K562 (cell line): Measurements from ENCODE around the gene IL4R. TPM values are rescaled to one million over a fixed set of nuclear protein-coding genes. Genes with fewer than 3 reads are reported as not detected.

Experiments
- BACH1 ChIP-seq: fragments of 200-800 bp; sonication (Bioruptor generic); IDR thresholded peaks from 2 replicates; pipeline ENCODE4 v1.6.1; 2016; ENCODE audit warnings: missing genetic modification characterization, missing compliant biosample characterization
- FOXP1 ChIP-seq: sonication (generic); formaldehyde crosslinking; IDR thresholded peaks from 2 replicates; pipeline ENCODE4 v1.8.0; 2022; ENCODE audit warnings: mild to moderate bottlenecking, missing genetic modification reagents
- HNRNPLL ChIP-seq: fragments of 200-400 bp; formaldehyde crosslinking; IDR thresholded peaks from 2 replicates; pipeline ENCODE4 v1.6.1; 2017; ENCODE audit warnings: low read length, low read depth, mild to moderate bottlenecking; ENCODE audit not compliant: poor library complexity, severe bottlenecking
- MAFK ChIP-seq: IDR thresholded peaks from 2 replicates; pipeline ENCODE4 v1.6.1; 2011; ENCODE audit warnings: low read length, improper control_type of control experiment
- SFPQ ChIP-seq: fragments of 200-400 bp; formaldehyde crosslinking; IDR thresholded peaks from 2 replicates; pipeline ENCODE4 v1.6.1; 2017; ENCODE audit warnings: mild to moderate bottlenecking, low read depth, low read length, moderate library complexity
- TCF15 ChIP-seq: fragments of 250-450 bp; sonication (Bioruptor Pico); IDR thresholded peaks from 2 replicates; pipeline ENCODE4 v1.8.0; 2022; ENCODE audit warnings: moderate library complexity, mild to moderate bottlenecking, inconsistent platforms
- TOE1 ChIP-seq, 2 experiments: fragments of 450-650 bp in 1 of 2; sonication (generic) in 1 of 2; formaldehyde crosslinking in 1 of 2; IDR thresholded peaks; 2 replicates each; pipeline versions ENCODE4 v1.7.1 to v1.8.0; 2016 to 2022; ENCODE audit warnings: borderline replicate concordance in 2 of 2, mild to moderate bottlenecking in 2 of 2, antibody characterized with exemption in 1 of 2, inconsistent platforms in 1 of 2, low read depth in 1 of 2, missing genetic modification reagents in 1 of 2, moderate library complexity in 1 of 2
- ZNF318 ChIP-seq, 2 experiments: fragments of 450-650 bp; IDR thresholded peaks; 2 replicates each; pipeline ENCODE4 v1.6.1; 2016; ENCODE audit warnings: mild to moderate bottlenecking in 2 of 2, borderline replicate concordance in 1 of 2, low read depth in 1 of 2, moderate library complexity in 1 of 2
- polyA plus RNA-seq, 8 experiments: library from polyadenylated mRNA; depleted of rRNA in 4 of 8; stranded (reverse) in 5 of 8; unstranded in 3 of 8; fragments of >200 nt; fragmentation: Nextera tagmentation in 2 of 8; fragmentation: Illumina TruSeq in 1 of 8; extraction: Ambion mirVana in 2 of 8; extraction: Trizol in 1 of 8; gene quantifications; 2 replicates each; pipeline versions ENCODE4 v1.2.1 to v1.2.3, GENCODE V29; 2011 to 2014; ENCODE audit warnings: inconsistent platforms in 1 of 8, missing spikeins in 1 of 8
- total RNA-seq, 7 experiments: library from RNA; depleted of rRNA in 6 of 7; stranded (reverse); fragments of >200 nt in 6 of 7; fragmentation: Illumina TruSeq in 2 of 7; extraction: Trizol in 2 of 7; gene quantifications; 2 replicates each; pipeline versions ENCODE4 v1.2.1 to v1.2.3, GENCODE V29; 2011 to 2021; ENCODE audit warnings: low replicate concordance in 1 of 7
- TF ChIP-seq, protein P1 (sequence below): sonication (generic); formaldehyde crosslinking; IDR thresholded peaks from 2 replicates; pipeline ENCODE4 v1.8.0; 2022; ENCODE audit warnings: missing genetic modification reagents, mild to moderate bottlenecking, borderline replicate concordance

IL4R gene
- total and polyA plus RNA-seq, 9 of the 15 experiments (the other 6 are each of a cell fraction or from before 2014, with no cell fraction given): 0.17 to 5.8 (median 3.3) TPM

DNA sequence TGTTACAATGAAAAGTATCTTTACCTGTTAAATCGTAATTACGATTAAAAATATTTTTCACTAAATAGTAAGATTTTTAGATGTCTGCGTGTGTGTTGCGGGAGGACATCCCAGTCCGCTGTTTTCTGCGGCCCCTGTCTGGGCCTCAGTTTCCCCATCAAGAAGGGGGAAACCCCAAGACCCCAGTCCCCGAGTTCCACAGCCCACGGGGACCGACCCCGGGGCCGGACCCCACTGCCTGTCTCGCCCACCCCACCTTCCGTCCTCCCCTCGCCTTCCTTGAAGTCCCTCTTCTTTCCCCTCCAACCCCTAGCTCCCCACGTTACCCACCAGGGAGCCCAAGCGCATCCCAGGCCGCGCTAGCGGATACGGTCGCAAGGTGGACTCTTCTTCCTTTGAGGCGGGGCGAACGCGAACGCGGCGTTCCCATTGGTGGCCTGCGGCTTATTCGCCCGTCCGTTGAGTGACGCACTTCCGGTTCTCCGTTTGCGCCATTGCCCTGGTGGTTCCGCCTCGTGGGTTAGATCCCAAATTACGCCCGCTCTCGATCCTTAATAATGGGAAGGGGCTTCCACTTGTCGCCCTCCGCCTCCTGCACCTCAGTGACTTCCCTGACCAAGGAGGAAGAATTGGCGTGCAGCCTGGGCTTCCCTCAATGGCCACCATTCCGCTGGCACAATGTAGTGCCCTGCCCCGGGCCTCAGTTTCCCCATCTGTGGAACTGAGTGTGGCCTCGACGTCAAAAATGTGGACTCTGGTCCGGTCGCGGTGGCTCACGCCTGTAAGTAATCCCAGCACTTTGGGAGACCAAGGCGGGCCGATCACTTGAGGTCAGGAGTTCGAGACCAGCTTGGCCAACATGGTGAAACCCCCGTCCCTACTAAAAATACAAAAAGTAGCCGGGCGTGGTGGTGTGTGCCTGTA, 45.1 kb upstream of the IL4R start, which contains the start of gene NSMCE1 (continued):
- TF ChIP-seq MAFK (no peak), BACH1 (tag) (no peak), HNRNPLL (peak; percentile 62), TCF15 (CRISPR knock-in tag) (no peak), SFPQ (no peak), FOXP1 (CRISPR knock-in tag) (0 out of 2 replicates have a peak, but pooled peaks have one; percentile 30), TOE1 (IDR thresholded peaks at IDR 0.05; ENCODE audit: borderline replicate concordance) (no peak), TOE1 (CRISPR knock-in tag; IDR thresholded peaks at IDR 0.05; ENCODE audit: borderline replicate concordance, low read depth) (0 out of 2 replicates have a peak, but pooled peaks have one; percentile 48), ZNF318 (IDR thresholded peaks at IDR 0.05; ENCODE audit: borderline replicate concordance in 1 of 2, low read depth in 1 of 2) (no peak)
- TF ChIP-seq, protein P1, sequence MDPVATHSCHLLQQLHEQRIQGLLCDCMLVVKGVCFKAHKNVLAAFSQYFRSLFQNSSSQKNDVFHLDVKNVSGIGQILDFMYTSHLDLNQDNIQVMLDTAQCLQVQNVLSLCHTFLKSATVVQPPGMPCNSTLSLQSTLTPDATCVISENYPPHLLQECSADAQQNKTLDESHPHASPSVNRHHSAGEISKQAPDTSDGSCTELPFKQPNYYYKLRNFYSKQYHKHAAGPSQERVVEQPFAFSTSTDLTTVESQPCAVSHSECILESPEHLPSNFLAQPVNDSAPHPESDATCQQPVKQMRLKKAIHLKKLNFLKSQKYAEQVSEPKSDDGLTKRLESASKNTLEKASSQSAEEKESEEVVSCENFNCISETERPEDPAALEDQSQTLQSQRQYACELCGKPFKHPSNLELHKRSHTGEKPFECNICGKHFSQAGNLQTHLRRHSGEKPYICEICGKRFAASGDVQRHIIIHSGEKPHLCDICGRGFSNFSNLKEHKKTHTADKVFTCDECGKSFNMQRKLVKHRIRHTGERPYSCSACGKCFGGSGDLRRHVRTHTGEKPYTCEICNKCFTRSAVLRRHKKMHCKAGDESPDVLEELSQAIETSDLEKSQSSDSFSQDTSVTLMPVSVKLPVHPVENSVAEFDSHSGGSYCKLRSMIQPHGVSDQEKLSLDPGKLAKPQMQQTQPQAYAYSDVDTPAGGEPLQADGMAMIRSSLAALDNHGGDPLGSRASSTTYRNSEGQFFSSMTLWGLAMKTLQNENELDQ: no peak
